ENCODE results near the gene MS4A8. TPM values are rescaled to one million over a fixed set of nuclear protein-coding genes. Genes with fewer than 3 reads are reported as not detected.

The MS4A8 gene
- total RNA-seq, 1 experiment from 2014 or later: not detected

- Histone ChIP-seq H2BK120ac (ENCODE audit: low read depth, low read length, poor library complexity, severe bottlenecking) (no peak overlapping the region), H3T11ph (ENCODE audit: low read length) (no peak overlapping the region), H3K23me2 (ENCODE audit: insufficient read length, low read depth, low read length, poor library complexity, severe bottlenecking) (no peaks in the 10 kb centered on the region), H3K79me2 (ENCODE audit: insufficient read depth, low read length) (no peaks in the 10 kb centered on the region), H3K56ac (ENCODE audit: insufficient read length, low read depth, low read length) (no peak overlapping the region), H4K20me1 (ENCODE audit: control insufficient read depth, insufficient read depth, insufficient read length) (no peaks in the 10 kb centered on the region), H3K79me1 (ENCODE audit: insufficient read depth, low read depth, low read length, poor library complexity, severe bottlenecking) (no peaks in the 10 kb centered on the region), H3K9me3 (ENCODE audit: control insufficient read depth, low read depth, low read length) (no peaks in the 10 kb centered on the region), H3K27ac (ENCODE audit: insufficient read length, low read depth, low read length) (no peak overlapping the region), H3K4me1 (ENCODE audit: insufficient read depth, low read length) (no peaks in the 10 kb centered on the region), H4K91ac (ENCODE audit: insufficient read length, low read depth, low read length) (no peak overlapping the region), H3K4ac (ENCODE audit: low read depth, low read length) (no peak overlapping the region), H3K9ac (ENCODE audit: extremely low read depth, insufficient read length, low read length) (no peak overlapping the region), H3K27me3 (ENCODE audit: insufficient read depth, low read length) (no peaks in the 10 kb centered on the region), H3K23ac (ENCODE audit: insufficient read length, low read depth, low read length) (no peak overlapping the region), H3K14ac (ENCODE audit: insufficient read depth, low read length) (no peak overlapping the region), H4K5ac (ENCODE audit: insufficient read length, low read depth, low read length) (no peak overlapping the region), H2BK20ac (ENCODE audit: low read depth, low read length, poor library complexity, severe bottlenecking) (no peak overlapping the region), H4K8ac (replicated peaks; ENCODE audit: insufficient read length, low read depth, low read length) (no peak overlapping the region), H2AFZ (ENCODE audit: low read length) (no peak overlapping the region), H2BK15ac (ENCODE audit: low read depth, low read length) (no peak overlapping the region), H2AK5ac (ENCODE audit: insufficient read length, low read length) (no peak overlapping the region), H2BK12ac (ENCODE audit: insufficient read length, low read depth, low read length) (no peak overlapping the region), H3K4me2 (ENCODE audit: insufficient read depth, insufficient read length, low read length) (no peak overlapping the region), H3K18ac (ENCODE audit: insufficient read length, low read depth, low read length) (no peak overlapping the region), H2BK5ac (ENCODE audit: insufficient read length, low read length) (no peak overlapping the region)
- no CpG with 5 or more reads among the region's 4 CpGs for WGBS (ENCODE audit: extremely low coverage, insufficient read length, low lambda C conversion rate)
- Mint-ChIP-seq H3K4me3 (no peak overlapping the region), H3K36me3 (ENCODE audit: insufficient read depth in 1 of 3, low read depth in 3 of 3) (peaks cover 0 to 2% (median 0%) of the 10 kb centered on the region in 3 experiments; a peak in 1 of 7 replicates), H3K4me1 (peaks cover 3 to 6% of the 10 kb centered on the region in 2 experiments; a peak in 2 of 4 replicates), H3K27me3 (ENCODE audit: low read depth) (peaks cover 2% of the 10 kb centered on the region; the same call in 1 of the 2 replicates), H3K9me3 (no peaks in the 10 kb centered on the region), H3K27ac (no peak overlapping the region)
- TF ChIP-seq CTCF (conservative IDR thresholded peaks at IDR 0.05): peak; percentile 64
- peak; percentile 62 for DNase-seq
Measured at GRCh38 chr11:60710482-60710881, 11.1 kb downstream of the MS4A8 start.
